DOHH2 (cell line): ENCODE measurements around the gene RNF150.
A peak's percentile ranks its signal among the peaks of the same experiment; 100 is the strongest.

Experiments used
- H3F3A ChIP-seq: fragments of 200-600 bp; sonication (generic), shearing (Covaris generic); 2 replicates; pipeline ENCODE4 v1.6.0; 2016; ENCODE audit warnings: antibody characterized with exemption, mild to moderate bottlenecking; ENCODE audit not compliant: control insufficient read depth, insufficient read depth
- H3K27ac ChIP-seq: fragments of 200-600 bp; sonication (generic); 2 replicates; pipeline ENCODE4 v1.5.1; 2014; ENCODE audit warnings: low read depth, mild to moderate bottlenecking, low read length, moderate library complexity
- H3K27me3 ChIP-seq: fragments of 200-600 bp; sonication (generic); 2 replicates; pipeline ENCODE4 v1.6.1; 2014; ENCODE audit warnings: mild to moderate bottlenecking, low read length, mixed read lengths; ENCODE audit not compliant: control insufficient read depth
- H3K36me3 ChIP-seq: fragments of 200-600 bp; sonication (generic); 2 replicates; pipeline ENCODE4 v1.6.1; 2014; ENCODE audit warnings: mild to moderate bottlenecking, low read length, moderate library complexity, mixed read lengths; ENCODE audit not compliant: control insufficient read depth
- H3K4me1 ChIP-seq: fragments of 200-600 bp; sonication (generic); 2 replicates; pipeline ENCODE4 v1.6.1; 2014; ENCODE audit warnings: mild to moderate bottlenecking, low read length, mixed read lengths; ENCODE audit not compliant: control insufficient read depth
- H3K4me2 ChIP-seq: fragments of 200-600 bp; sonication (generic); 2 replicates; pipeline ENCODE4 v1.6.0; 2014; ENCODE audit warnings: mild to moderate bottlenecking, low read length, moderate library complexity
- H3K4me3 ChIP-seq: fragments of 200-600 bp; sonication (generic); 2 replicates; pipeline ENCODE4 v1.5.1; 2014; ENCODE audit warnings: mild to moderate bottlenecking, low read length, mixed read lengths
- H3K79me2 ChIP-seq: fragments of 200-600 bp; sonication (generic); 2 replicates; pipeline ENCODE4 v1.6.1; 2014; ENCODE audit warnings: mild to moderate bottlenecking, low read length, mixed read lengths; ENCODE audit not compliant: control insufficient read depth
- H3K9me2 ChIP-seq: fragments of 200-600 bp; sonication (generic); replicated peaks from 2 replicates; pipeline ENCODE4 v1.6.1; 2014; ENCODE audit warnings: mild to moderate bottlenecking, low read length, mixed read lengths; ENCODE audit not compliant: control insufficient read depth
- H3K9me3 ChIP-seq: fragments of 200-600 bp; sonication (generic); 2 replicates; pipeline ENCODE4 v1.6.1; 2014; ENCODE audit warnings: antibody characterized with exemption, low read length, mixed read lengths; ENCODE audit not compliant: control insufficient read depth, insufficient read depth
- H4K20me1 ChIP-seq: fragments of 200-600 bp; sonication (generic); 2 replicates; pipeline ENCODE4 v1.6.0; 2014; ENCODE audit warnings: low read depth, mild to moderate bottlenecking, antibody characterized with exemption, low read length, moderate library complexity; ENCODE audit not compliant: control insufficient read depth, insufficient read depth
- CTCF ChIP-seq: fragments of 200-600 bp; sonication (generic); IDR thresholded peaks from one replicate; pipeline ENCODE4 v1.5.1; 2014; ENCODE audit warnings: antibody characterized with exemption, mild to moderate bottlenecking, low read depth, low read length; ENCODE audit not compliant: poor library complexity, severe bottlenecking
- EZH2phosphoT487 ChIP-seq: fragments of 200-600 bp; sonication (generic); IDR thresholded peaks from 2 replicates; pipeline ENCODE4 v1.6.1; 2017; ENCODE audit warnings: borderline replicate concordance, mild to moderate bottlenecking, antibody characterized with exemption, low read length, moderate library complexity, mixed read lengths

RNF150 gene

GRCh38 chr4:141140391-141141200 lies 7.3 kb upstream of the RNF150 start:
- Histone ChIP-seq H3K4me3 (no peak overlapping the region), H3K27ac (no peak overlapping the region), H3K4me1 (no peaks in the 10 kb centered on the region), H3F3A (no peaks in the 10 kb centered on the region), H3K36me3 (no peaks in the 10 kb centered on the region), H3K9me3 (no peaks in the 10 kb centered on the region), H3K79me2 (no peaks in the 10 kb centered on the region), H3K27me3 (peaks cover 2% of the 10 kb centered on the region), H3K9me2 (no peaks in the 10 kb centered on the region), H3K4me2 (no peak overlapping the region), H4K20me1 (no peaks in the 10 kb centered on the region)
- TF ChIP-seq EZH2phosphoT487: no peak
- no peak for TF ChIP-seq CTCF

GRCh38 chr4:141133999-141134995 lies 1.0 kb upstream of the RNF150 start:
- Histone ChIP-seq H3F3A (no peaks in the 10 kb centered on the region), H3K36me3 (no peaks in the 10 kb centered on the region), H4K20me1 (no peaks in the 10 kb centered on the region), H3K79me2 (no peaks in the 10 kb centered on the region), H3K9me2 (no peaks in the 10 kb centered on the region), H3K9me3 (no peaks in the 10 kb centered on the region), H3K4me1 (peaks cover 6% of the 10 kb centered on the region; the same call in 1 of the 2 replicates), H3K4me3 (no peak overlapping the region; the same call in 1 of the 2 replicates), H3K27ac (no peak overlapping the region), H3K4me2 (peak overlapping the region; percentile 50), H3K27me3 (peaks cover 8% of the 10 kb centered on the region)
- TF ChIP-seq CTCF (no peak), EZH2phosphoT487 (no peak)

GRCh38 chr4:141132709-141133145 lies 542 bp downstream of the RNF150 start:
- no peaks in the 10 kb centered on the region for H3F3A ChIP-seq
- H3K4me1 ChIP-seq: peaks cover 6% of the 10 kb centered on the region; the same call in 1 of the 2 replicates
- H3K36me3 ChIP-seq: no peaks in the 10 kb centered on the region
- H3K79me2 ChIP-seq: no peaks in the 10 kb centered on the region
- no peak overlapping the region for H3K27ac ChIP-seq
- no peak for TF ChIP-seq CTCF
- no peak for TF ChIP-seq EZH2phosphoT487
- no peaks in the 10 kb centered on the region for H3K9me2 ChIP-seq
- no peaks in the 10 kb centered on the region for H4K20me1 ChIP-seq
- peak overlapping the region; percentile 50 for H3K4me2 ChIP-seq
- peak overlapping the region; percentile 45 for H3K4me3 ChIP-seq
- peaks cover 8% of the 10 kb centered on the region for H3K27me3 ChIP-seq
- no peaks in the 10 kb centered on the region for H3K9me3 ChIP-seq
